ENCODE data around the gene SLC25A4.

- no peak for TF ChIP-seq CTCF (IDR thresholded peaks at IDR 0.05 in 4 of 5, conservative IDR thresholded peaks at IDR 0.05 in 1 of 5)
- TF ChIP-seq POLR2A (IDR thresholded peaks at IDR 0.05), result no peak
These were observed 528 bp upstream of the SLC25A4 start for GRCh38 chr4:185142564-185142911.

Measured in gastrocnemius medialis (tissue), 4 donors.